ENCODE results near the gene ARL15. TPM values are rescaled to one million over a fixed set of nuclear protein-coding genes. Genes with fewer than 3 reads are reported as not detected.

The ARL15 gene
- total RNA-seq, 1 donor = 28.1 TPM

- no peak for DNase-seq (ENCODE audit: low read depth)
- no peak for TF ChIP-seq CTCF (IDR thresholded peaks at IDR 0.05; ENCODE audit: insufficient read depth, low read depth, low read length)
- H3K4me3 ChIP-seq (ENCODE audit: low read depth, low read length) = no peak overlapping the region
Observed at GRCh38 chr5:53962306-53962705, 348.1 kb downstream of the ARL15 start.

- no peak for DNase-seq (ENCODE audit: low read depth)
- TF ChIP-seq CTCF (IDR thresholded peaks at IDR 0.05; ENCODE audit: insufficient read depth, low read depth, low read length) = no peak
- H3K4me3 ChIP-seq (ENCODE audit: low read depth, low read length) = no peak overlapping the region
Observed at GRCh38 chr5:53956632-53957031, 353.7 kb downstream of the ARL15 start.

GRCh38 chr5:53956196-53956595, 354.2 kb downstream of the ARL15 start:
- no peak for DNase-seq (ENCODE audit: low read depth)
- no peak for TF ChIP-seq CTCF (IDR thresholded peaks at IDR 0.05; ENCODE audit: insufficient read depth, low read depth, low read length)
- H3K4me3 ChIP-seq (ENCODE audit: low read depth, low read length) = no peak overlapping the region

- DNase-seq (ENCODE audit: low read depth) = no peak
- TF ChIP-seq CTCF (IDR thresholded peaks at IDR 0.05; ENCODE audit: insufficient read depth, low read depth, low read length) = no peak
- no peak overlapping the region for H3K4me3 ChIP-seq (ENCODE audit: low read depth, low read length)
Observed at GRCh38 chr5:53950621-53951020, 359.8 kb downstream of the ARL15 start.

- TF ChIP-seq CTCF (IDR thresholded peaks at IDR 0.05; ENCODE audit: insufficient read depth, low read depth, low read length) = no peak
Observed at GRCh38 chr5:53948598-53948997, 361.8 kb downstream of the ARL15 start.

GRCh38 chr5:53946405-53947100, 363.8 kb downstream of the ARL15 start:
- no peak for DNase-seq (ENCODE audit: low read depth)
- no peak for TF ChIP-seq CTCF (IDR thresholded peaks at IDR 0.05; ENCODE audit: insufficient read depth, low read depth, low read length)
- no peak overlapping the region for H3K4me3 ChIP-seq (ENCODE audit: low read depth, low read length)

More at GRCh38 chr5:53948598-53948997, 361.8 kb downstream of the ARL15 start:
- DNase-seq (ENCODE audit: low read depth) = no peak
- H3K4me3 ChIP-seq (ENCODE audit: low read depth, low read length) = no peak overlapping the region

GRCh38 chr5:53944981-53945380, 365.4 kb downstream of the ARL15 start:
- DNase-seq (ENCODE audit: low read depth) = no peak
- TF ChIP-seq CTCF (IDR thresholded peaks at IDR 0.05; ENCODE audit: insufficient read depth, low read depth, low read length) = no peak
- H3K4me3 ChIP-seq (ENCODE audit: low read depth, low read length) = no peak overlapping the region

Measured in fibroblast of villous mesenchyme (primary cell).